GM12891 (cell line): ENCODE results near the gene KIFC3.
A peak's percentile ranks its signal among the peaks of the same experiment; 100 is the strongest.

Experiments
- DNase-seq: peaks from one replicate; pipeline ENCODE4 v3.0.0; 2011; ENCODE audit warnings: low spot score; ENCODE audit not compliant: insufficient read length
- FAIRE-seq: peaks from 2 replicates; lab custom pipeline; 2011; peaks lifted over from hg19 to GRCh38; lab: Jason Lieb, UNC
- PAX5 ChIP-seq: IDR thresholded peaks from 2 replicates; pipeline ENCODE4 v1.6.1; 2011; ENCODE audit warnings: low read length, moderate library complexity, mild to moderate bottlenecking; ENCODE audit not compliant: insufficient read depth, severe bottlenecking
- POLR2A ChIP-seq: IDR thresholded peaks from 2 replicates; pipeline ENCODE4 v1.6.1; 2011; ENCODE audit warnings: low read depth, low read length, control low read depth
- POLR2AphosphoS5 ChIP-seq: IDR thresholded peaks from 2 replicates; pipeline ENCODE4 v1.6.1; 2011; ENCODE audit warnings: low read depth, low read length, control low read depth
- POU2F2 ChIP-seq: IDR thresholded peaks from 2 replicates; pipeline ENCODE4 v1.6.1; 2011; ENCODE audit warnings: low read depth, mild to moderate bottlenecking, control low read depth, low read length, moderate library complexity
- SPI1 ChIP-seq: IDR thresholded peaks from 2 replicates; pipeline ENCODE4 v1.6.1; 2011; ENCODE audit warnings: low read depth, low read length, control low read depth
- TAF1 ChIP-seq: IDR thresholded peaks from 2 replicates; pipeline ENCODE4 v1.6.1; 2011; ENCODE audit warnings: low read depth, low read length, control low read depth

Gene KIFC3

DNA sequence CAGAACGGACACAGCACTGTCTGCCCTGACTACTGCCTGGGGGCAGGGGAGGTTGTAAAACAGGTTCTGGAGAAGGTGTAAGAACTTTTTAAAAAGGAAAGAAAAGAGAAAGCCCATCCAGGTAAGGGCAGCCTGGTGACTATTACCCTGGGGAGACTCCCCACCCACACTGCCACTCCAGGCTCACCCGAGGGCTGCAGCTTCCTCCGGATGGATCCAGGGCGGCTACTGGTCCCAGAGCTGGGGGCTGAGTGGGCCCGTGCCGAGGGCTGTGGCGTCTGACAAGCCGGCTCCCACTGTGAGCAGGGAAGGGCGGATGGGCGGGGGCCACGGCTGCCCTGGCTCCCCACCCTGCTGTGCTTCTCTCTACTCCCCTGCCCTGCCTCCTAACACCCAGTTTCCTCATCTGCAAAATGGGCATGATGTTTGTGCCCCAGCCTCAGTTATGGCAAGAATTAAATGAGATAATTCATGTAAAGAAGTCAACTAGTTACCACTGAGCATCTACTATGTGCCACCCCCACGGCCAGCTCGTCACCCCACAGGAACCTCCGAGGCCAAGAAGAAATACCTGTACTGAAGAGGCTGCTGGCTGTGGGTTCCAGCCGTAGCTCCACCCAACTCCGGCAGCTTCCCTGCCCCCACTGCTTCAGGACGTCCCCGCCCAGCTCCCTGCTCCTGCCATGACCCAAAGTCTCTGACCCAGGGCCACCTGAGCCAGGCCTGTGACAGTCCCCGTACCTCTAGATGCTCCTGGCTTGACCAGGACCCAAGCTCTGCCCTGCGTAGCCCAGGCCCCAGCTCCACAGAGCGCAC is 42.5 kb downstream of the KIFC3 start:
- DNase-seq (no peak), FAIRE-seq (no peak)
- no peak for TF ChIP-seq PAX5
- TF ChIP-seq POU2F2: no peak
- no peak for TF ChIP-seq TAF1

DNA sequence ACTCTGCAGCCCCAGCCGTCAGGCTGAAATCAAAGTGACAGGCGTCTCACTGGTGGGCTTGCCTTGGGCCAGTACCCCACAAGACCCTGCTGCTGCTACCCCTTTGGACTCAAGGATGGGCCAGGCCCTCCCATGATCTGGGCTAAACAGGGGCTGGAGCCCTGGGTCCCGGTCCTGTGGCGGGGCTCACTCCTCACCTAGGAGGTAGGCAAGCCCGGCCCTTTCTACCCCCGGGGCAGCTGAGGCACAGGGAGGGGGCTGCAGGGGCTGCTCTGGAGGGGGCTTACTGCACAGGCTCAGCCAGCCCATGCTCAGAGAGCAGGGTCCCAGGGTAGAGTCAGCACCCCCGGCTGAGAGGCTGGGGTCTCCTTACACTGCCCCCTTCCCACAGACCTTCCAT is 43.2 kb downstream of the KIFC3 start:
- TF ChIP-seq PAX5 (no peak), POLR2AphosphoS5 (no peak), TAF1 (no peak), SPI1 (no peak), POU2F2 (no peak), POLR2A (no peak)
- DNase-seq (no peak), FAIRE-seq (no peak)

DNA sequence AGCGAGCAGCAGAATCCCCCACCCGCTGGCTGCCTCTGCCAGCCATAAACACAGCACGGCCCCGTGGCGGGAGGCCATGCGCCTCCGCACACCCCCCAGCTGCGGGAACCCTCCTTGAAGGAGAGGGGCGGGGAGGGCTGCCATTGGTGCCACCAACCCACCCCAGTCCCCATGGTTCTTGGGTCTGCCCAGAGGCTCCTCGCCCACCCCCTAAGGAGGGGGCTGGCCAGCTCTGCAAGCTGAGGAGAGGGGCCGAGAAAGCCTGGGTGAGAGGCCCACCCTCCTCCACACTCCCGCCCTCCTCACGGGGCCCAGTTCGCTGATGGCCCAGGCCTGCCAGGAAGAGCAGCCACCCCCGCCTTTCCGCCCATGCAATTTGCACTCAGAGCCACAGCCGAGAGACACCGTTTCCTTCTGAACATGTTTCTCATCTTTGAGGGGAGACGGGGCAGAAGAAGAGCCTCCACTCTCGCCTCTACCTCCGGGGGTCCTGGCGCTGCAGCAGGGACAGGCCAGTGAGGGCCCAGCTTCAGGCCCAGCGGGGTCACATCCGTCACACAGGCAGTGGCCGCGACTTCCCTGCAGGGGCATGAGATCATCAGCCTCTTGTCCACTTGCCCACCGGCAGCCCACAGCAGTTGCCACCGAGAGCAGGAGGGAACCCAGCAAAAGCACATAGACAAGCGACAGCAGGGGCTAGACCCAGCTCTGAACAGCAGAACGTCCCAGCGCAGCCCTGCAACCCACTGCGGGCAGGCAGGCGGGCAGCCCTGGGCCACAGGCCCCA is 43.8 kb downstream of the KIFC3 start:
- no peak for DNase-seq
- FAIRE-seq: no peak
- TF ChIP-seq PAX5: no peak
- TF ChIP-seq TAF1: no peak
- TF ChIP-seq SPI1: no peak
- no peak for TF ChIP-seq POU2F2
- no peak for TF ChIP-seq POLR2AphosphoS5
- no peak for TF ChIP-seq POLR2A

DNA sequence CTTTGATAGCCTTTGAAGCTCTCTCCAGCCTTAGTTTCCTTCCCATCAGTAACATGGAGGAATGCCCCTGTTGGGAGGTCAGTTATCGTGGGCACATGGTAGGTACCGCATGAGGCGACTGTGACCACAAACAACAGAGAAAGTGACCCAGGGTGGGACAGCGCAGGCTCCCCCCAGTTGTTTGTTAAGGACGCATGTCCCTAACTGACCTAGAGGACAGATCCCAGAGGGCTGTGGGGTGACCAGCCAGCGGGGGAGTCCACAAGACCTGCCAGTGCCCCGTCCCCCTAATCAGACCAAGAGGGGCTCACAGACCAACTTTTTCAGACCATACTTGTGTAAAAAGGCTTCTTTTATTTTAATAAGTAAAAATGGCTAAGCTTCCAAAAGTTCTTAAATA is 44.4 kb downstream of the KIFC3 start:
- DNase-seq (no peak), FAIRE-seq (no peak)
- no peak for TF ChIP-seq POU2F2
- TF ChIP-seq SPI1: no peak
- no peak for TF ChIP-seq POLR2AphosphoS5
- TF ChIP-seq POLR2A: no peak

DNA sequence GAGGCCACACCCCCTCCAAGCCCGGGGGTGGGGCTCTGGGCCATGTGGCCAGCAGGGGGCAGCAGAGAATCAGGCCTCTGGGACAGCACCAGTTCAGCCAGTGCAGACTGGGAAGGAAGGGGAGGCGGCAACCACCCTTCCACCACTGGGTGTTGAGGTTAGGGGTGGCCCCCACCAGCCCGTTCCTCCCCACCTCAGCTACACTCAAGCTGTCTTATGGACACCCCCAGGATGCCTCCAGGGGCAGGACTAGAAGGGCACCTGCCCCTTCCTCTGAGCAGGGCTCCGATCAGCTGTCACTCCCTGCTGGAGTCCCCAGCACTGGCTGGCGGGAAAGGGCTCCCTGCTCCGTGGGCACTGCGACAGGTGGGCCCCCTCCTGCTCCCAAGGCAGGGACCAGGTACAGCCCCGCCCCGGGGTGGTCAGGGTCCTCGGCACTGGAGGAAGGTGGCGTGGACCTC is 44.9 kb downstream of the KIFC3 start:
- peak; percentile 99 for DNase-seq

DNA sequence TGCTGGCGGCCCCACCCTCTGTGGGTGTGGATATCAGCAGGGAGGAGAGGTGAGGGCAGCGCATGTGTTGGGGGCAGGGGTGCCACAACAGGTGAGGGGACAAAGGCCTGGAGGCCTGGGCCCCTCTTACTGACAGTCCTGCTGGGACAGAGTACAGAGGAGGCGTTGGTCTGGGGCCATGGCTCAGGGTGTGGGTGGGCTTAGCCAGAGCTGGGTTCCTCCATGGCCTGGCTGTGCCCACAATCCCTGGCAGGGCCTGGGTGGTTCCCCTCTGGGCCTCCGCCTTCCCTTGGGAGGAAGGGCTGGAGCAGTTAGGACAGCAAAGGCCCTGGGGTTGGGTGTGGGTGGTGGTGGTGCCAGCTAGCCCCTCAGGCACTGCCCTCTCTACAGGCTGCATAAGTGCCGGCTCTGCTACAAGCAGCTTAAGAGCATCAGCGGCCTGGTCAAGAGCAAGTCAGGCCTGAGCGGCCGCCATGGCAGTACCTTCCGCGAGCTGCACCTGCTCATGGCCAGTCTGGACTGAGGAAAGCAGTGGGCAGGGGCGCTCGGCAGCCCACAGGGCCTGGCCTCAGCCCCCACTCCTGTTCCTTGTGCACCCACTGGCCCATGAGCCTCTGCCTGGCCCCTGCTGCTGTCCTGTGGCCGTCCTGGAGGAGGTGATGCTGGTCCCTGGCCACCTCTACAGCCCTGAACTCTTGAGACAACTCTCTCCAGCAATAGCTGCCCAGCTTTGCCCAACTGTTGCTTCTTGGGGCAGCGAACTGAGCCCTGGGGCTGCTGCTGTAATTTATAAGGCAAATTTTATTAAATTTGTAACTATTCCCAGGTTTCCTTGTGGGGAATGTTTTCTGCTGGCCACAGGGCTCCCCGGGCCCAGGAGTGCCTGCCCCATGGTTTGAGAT is 45.6 kb downstream of the KIFC3 start:
- DNase-seq (no peak), FAIRE-seq (no peak)
- TF ChIP-seq TAF1 (no peak), POLR2AphosphoS5 (no peak), PAX5 (no peak), SPI1 (no peak), POU2F2 (no peak), POLR2A (no peak)

More for the DNA sequence above, 44.9 kb downstream of the KIFC3 start:
- peak; percentile 94 for FAIRE-seq
- no peak for TF ChIP-seq POLR2A

DNA sequence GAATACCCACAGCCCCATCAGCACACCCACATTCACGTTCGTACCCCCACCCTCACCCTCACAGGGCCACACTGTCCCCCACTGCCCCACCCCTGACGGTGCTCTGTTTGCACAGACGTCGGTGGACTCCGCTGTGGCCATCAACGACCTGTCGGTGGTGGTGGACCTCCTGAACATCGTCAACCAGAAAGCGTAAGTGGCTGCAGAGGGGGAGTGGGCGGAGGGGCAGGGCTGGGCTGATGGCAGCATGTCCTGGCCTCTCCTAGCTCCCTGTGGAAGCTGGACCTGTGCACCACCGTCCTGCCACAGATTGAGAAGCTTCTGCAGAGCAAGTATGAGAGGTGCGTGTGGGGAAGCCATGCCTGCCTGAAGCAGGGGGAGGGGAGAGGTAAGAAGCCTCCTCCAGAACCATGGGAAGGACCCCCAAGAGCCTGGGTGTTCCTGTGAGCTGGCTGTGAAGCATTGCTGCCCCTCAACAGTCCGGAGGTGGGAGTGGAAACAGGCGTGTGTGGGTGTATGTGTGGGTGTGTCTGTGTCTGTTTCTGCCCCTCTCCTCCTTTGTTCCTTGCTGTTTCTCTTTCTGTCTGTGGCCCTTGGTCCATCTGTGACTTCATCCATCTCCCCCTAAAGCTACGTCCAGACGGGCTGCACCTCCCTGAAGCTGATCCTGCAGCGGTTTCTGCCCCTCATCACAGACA is 46.4 kb downstream of the KIFC3 start:
- FAIRE-seq: no peak
- no peak for DNase-seq
- TF ChIP-seq PAX5: no peak
- no peak for TF ChIP-seq SPI1
- TF ChIP-seq POU2F2: no peak
- no peak for TF ChIP-seq TAF1
- TF ChIP-seq POLR2A: no peak
- TF ChIP-seq POLR2AphosphoS5: no peak

DNA sequence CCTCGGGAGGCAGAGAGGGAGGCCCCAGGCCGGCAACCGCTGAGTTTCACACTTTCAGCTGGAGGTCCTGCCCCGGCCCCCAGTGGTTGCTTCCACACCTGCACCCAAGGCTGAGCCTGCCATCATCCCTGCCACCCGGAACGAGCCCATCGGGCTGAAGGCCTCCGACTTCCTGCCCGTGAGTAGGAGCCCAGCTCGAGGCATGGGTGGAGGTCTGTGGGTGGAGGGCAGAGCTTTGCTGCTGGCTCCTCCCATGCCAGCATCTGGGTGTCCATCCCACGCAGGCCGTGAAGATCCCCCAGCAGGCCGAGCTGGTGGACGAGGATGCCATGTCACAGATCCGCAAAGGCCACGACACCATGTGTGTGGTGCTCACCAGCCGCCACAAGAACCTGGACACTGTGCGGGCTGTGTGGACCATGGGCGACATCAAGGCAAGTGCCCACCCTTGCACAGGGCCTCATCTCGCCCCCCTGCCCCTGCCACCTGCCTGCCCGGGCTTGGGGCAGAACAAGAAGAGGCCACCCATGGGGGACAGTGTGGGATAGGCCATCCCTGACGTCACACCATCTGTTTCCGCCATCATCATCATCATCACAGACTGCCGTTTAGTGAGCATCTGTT is 47.1 kb downstream of the KIFC3 start:
- TF ChIP-seq SPI1: no peak
- no peak for TF ChIP-seq POLR2A
- no peak for TF ChIP-seq POU2F2
- no peak for TF ChIP-seq TAF1
- no peak for TF ChIP-seq POLR2AphosphoS5
- TF ChIP-seq PAX5: no peak
- no peak for DNase-seq
- FAIRE-seq: no peak
